IMR-90 (cell line): ENCODE data around the gene LTBP1. TPM values are rescaled to one million over a fixed set of nuclear protein-coding genes. Genes with fewer than 3 reads are reported as not detected.
A peak's percentile ranks its signal among the peaks of the same experiment; 100 is the strongest.

Experiments
- ATAC-seq: fragments of 200-7000 bp; cut with Tn5 transposase; 2 replicates; pipeline ENCODE4 v1.9.1; 2020; ENCODE audit warnings: low read depth, mild to moderate bottlenecking, moderate library complexity
- BruUV-seq: library from RNA; stranded (reverse); fragments of 400-500 nt; replicated peaks from 2 replicates; lab custom pipeline; 2021; lab: Mats Ljungman, UMichigan
- CTCF ChIA-PET: fragments of 300-600 bp; formaldehyde crosslinking; extraction: SDS; loops from one replicate; lab custom pipeline; 2021; ENCODE audit warnings: antibody characterized with exemption; lab: Yijun Ruan, JAX
- POLR2A ChIA-PET: fragments of 300-600 bp; sonication (Branson Sonifier 250); formaldehyde crosslinking; loops from one replicate; lab custom pipeline; 2022; ENCODE audit warnings: antibody characterized with exemption; ENCODE audit not compliant: unreplicated experiment; lab: Charles Lee
- DNase-seq: peaks from one replicate; pipeline ENCODE4 v3.0.0; 2013
- H2AFZ ChIP-seq: replicated peaks from 2 replicates; pipeline ENCODE3; 2013; ENCODE audit warnings: low read length, mild to moderate bottlenecking; ENCODE audit not compliant: poor library complexity
- H2AK5ac ChIP-seq: 2 replicates; pipeline ENCODE4 v1.6.1; 2013; ENCODE audit warnings: low read depth, low read length, inconsistent platforms
- H2AK9ac ChIP-seq: replicated peaks from 2 replicates; pipeline ENCODE3; 2013; ENCODE audit warnings: mild to moderate bottlenecking, low read depth, low read length, moderate library complexity; ENCODE audit not compliant: poor library complexity
- H2BK120ac ChIP-seq: 2 replicates; pipeline ENCODE4 v1.6.1; 2013; ENCODE audit warnings: low read depth, low read length, inconsistent platforms
- H2BK15ac ChIP-seq: 3 replicates; pipeline ENCODE4 v1.6.1; 2013; ENCODE audit warnings: low read depth, low read length, inconsistent platforms
- H2BK20ac ChIP-seq: 2 replicates; pipeline ENCODE4 v1.6.1; 2013; ENCODE audit warnings: low read depth, mild to moderate bottlenecking, inconsistent platforms, low read length, moderate library complexity
- H2BK5ac ChIP-seq: 2 replicates; pipeline ENCODE4 v1.6.1; 2013; ENCODE audit warnings: mild to moderate bottlenecking, low read depth, low read length, inconsistent platforms; ENCODE audit not compliant: poor library complexity, severe bottlenecking
- H3K14ac ChIP-seq: replicated peaks from 2 replicates; pipeline ENCODE4 v1.6.1; 2013; ENCODE audit warnings: low read depth, low read length, inconsistent platforms
- H3K18ac ChIP-seq: 2 replicates; pipeline ENCODE4 v1.6.1; 2013; ENCODE audit warnings: low read depth, low read length, control low read depth
- H3K23ac ChIP-seq: 2 replicates; pipeline ENCODE4 v1.6.1; 2013; ENCODE audit warnings: low read depth, low read length, inconsistent platforms
- H3K27ac ChIP-seq: 2 replicates; pipeline ENCODE4 v1.5.1; 2013; ENCODE audit warnings: mild to moderate bottlenecking, control low read depth, low read length; ENCODE audit not compliant: insufficient read depth
- H3K27me3 ChIP-seq: 2 replicates; pipeline ENCODE4 v1.6.1; 2013; ENCODE audit warnings: low read length; ENCODE audit not compliant: control insufficient read depth, insufficient read depth
- H3K36me3 ChIP-seq: 2 replicates; pipeline ENCODE4 v1.6.1; 2013; ENCODE audit warnings: low read length, mixed read lengths; ENCODE audit not compliant: control insufficient read depth, insufficient read depth
- H3K4ac ChIP-seq: 2 replicates; pipeline ENCODE4 v1.6.1; 2013; ENCODE audit warnings: low read depth, low read length, inconsistent platforms
- H3K4me1 ChIP-seq: 2 replicates; pipeline ENCODE4 v1.6.1; 2013; ENCODE audit warnings: low read length, mixed read lengths; ENCODE audit not compliant: control insufficient read depth, insufficient read depth
- H3K4me2 ChIP-seq: 2 replicates; pipeline ENCODE4 v1.6.1; 2013; ENCODE audit warnings: low read depth, mild to moderate bottlenecking, control low read depth, low read length, moderate library complexity
- H3K4me3 ChIP-seq: 2 replicates; pipeline ENCODE4 v1.5.1; 2013; ENCODE audit warnings: low read depth, mild to moderate bottlenecking, control low read depth, low read length, moderate library complexity; ENCODE audit not compliant: insufficient read depth
- H3K56ac ChIP-seq: 2 replicates; pipeline ENCODE4 v1.6.1; 2013; ENCODE audit warnings: low read length, inconsistent platforms; ENCODE audit not compliant: insufficient read depth; ENCODE audit errors: extremely low read depth
- H3K79me1 ChIP-seq, 2 experiments: 2 replicates each; pipeline ENCODE4 v1.6.1; 2013; ENCODE audit warnings: low read length in 2 of 2, inconsistent platforms in 1 of 2, low read depth in 1 of 2
- H3K9ac ChIP-seq: 2 replicates; pipeline ENCODE4 v1.6.1; 2013; ENCODE audit warnings: low read depth, low read length, control low read depth
- H3K9me1 ChIP-seq: 2 replicates; pipeline ENCODE4 v1.6.1; 2013; ENCODE audit warnings: low read length, inconsistent platforms; ENCODE audit not compliant: insufficient read depth
- H3K9me3 ChIP-seq: 2 replicates; pipeline ENCODE4 v1.6.1; 2013; ENCODE audit warnings: low read length; ENCODE audit not compliant: control insufficient read depth, insufficient read depth
- H4K20me1 ChIP-seq: 2 replicates; pipeline ENCODE4 v1.6.1; 2013; ENCODE audit warnings: low read length, inconsistent platforms; ENCODE audit not compliant: insufficient read depth
- H4K5ac ChIP-seq: 2 replicates; pipeline ENCODE4 v1.6.1; 2013; ENCODE audit warnings: mild to moderate bottlenecking, low read depth, low read length, control low read depth
- H4K8ac ChIP-seq, 2 experiments: 2 replicates each; pipeline ENCODE4 v1.6.1; 2013; ENCODE audit warnings: low read depth in 2 of 2, low read length in 2 of 2, control low read depth in 1 of 2, inconsistent platforms in 1 of 2
- H4K91ac ChIP-seq: 2 replicates; pipeline ENCODE4 v1.6.1; 2013; ENCODE audit warnings: low read depth, low read length, inconsistent platforms; ENCODE audit not compliant: insufficient read depth
- CEBPB ChIP-seq: IDR thresholded peaks from 2 replicates; pipeline ENCODE4 v1.6.1; 2012; ENCODE audit warnings: low read depth, low read length, improper control_type of control experiment
- CHD1 ChIP-seq: IDR thresholded peaks from 2 replicates; pipeline ENCODE4 v1.6.1; 2012; ENCODE audit warnings: low read depth, low read length, improper control_type of control experiment
- POLR2A ChIP-seq: IDR thresholded peaks from 2 replicates; pipeline ENCODE4 v1.6.1; 2012; ENCODE audit warnings: mild to moderate bottlenecking, low read depth, low read length
- RCOR1 ChIP-seq: IDR thresholded peaks from 2 replicates; pipeline ENCODE4 v1.6.1; 2012; ENCODE audit warnings: mild to moderate bottlenecking, low read length, improper control_type of control experiment; ENCODE audit not compliant: insufficient replicate concordance
- WGBS, 2 experiments: methylation state at CpG; one replicate each; pipeline versions ENCODE4 v1.1.5 to v1.1.7; 2013; ENCODE audit warnings: missing lambda C conversion rate in 2 of 2; ENCODE audit not compliant: insufficient read length in 1 of 2; ENCODE audit errors: extremely low coverage in 2 of 2; 5-methylcytosine and 5-hydroxymethylcytosine counted together
- dilution Hi-C: fragments of 300-500 bp; cut with HindIII; formaldehyde crosslinking; loops from one replicate; pipeline ENCODE4 v1.14.3; 2018; ENCODE audit warnings: low sequenced_read_pairs; ENCODE audit not compliant: unreplicated experiment
- in situ Hi-C: fragments of 300-500 bp; cut with MboI; formaldehyde crosslinking; loops from 3 replicates; pipeline ENCODE4 v1.14.3; 2019; ENCODE audit warnings: low sequenced_read_pairs, inconsistent platforms, mixed read lengths
- intact Hi-C: fragments of 100-400 bp; cut with micrococcal nuclease; formaldehyde crosslinking; loops from 2 replicates; pipeline ENCODE4 v1.10.0; 2022
- polyA plus RNA-seq, 3 experiments: library from polyadenylated mRNA; depleted of rRNA; stranded (reverse); fragments of >200 nt; gene quantifications; 2 replicates each; pipeline ENCODE4 v1.2.3, GENCODE V29; 2012; ENCODE audit warnings: low replicate concordance in 1 of 3
- total RNA-seq: library from RNA; depleted of rRNA; stranded (reverse); fragments of >200 nt; gene quantifications from 2 replicates; pipeline ENCODE4 v1.2.3, GENCODE V29; 2012

The LTBP1 gene
- total and polyA plus RNA-seq, 2 of the 4 experiments (the other 2 are of a cell fraction) = 235 to 326 TPM

GRCh38 chr2:33409417-33409955 lies 462.7 kb downstream of the LTBP1 start:
- in situ Hi-C loops = no loop called here

More at GRCh38 chr2:33409417-33409955, 462.7 kb downstream of the LTBP1 start:
- no peaks in the 10 kb centered on the region for H3K9me3 ChIP-seq
- intact Hi-C loops = no loop called here
- no peak for ATAC-seq
- peak overlapping the region; percentile 79; the same call in 1 of the 2 replicates for H2BK120ac ChIP-seq
- CTCF ChIA-PET = no interaction called here
- H3K9ac ChIP-seq = no peak overlapping the region
- no peaks in the 10 kb centered on the region for H3K36me3 ChIP-seq
- peak overlapping the region; percentile 61 for H2BK20ac ChIP-seq
- peak overlapping the region; percentile 64; the same call in 1 of the 2 replicates for H4K5ac ChIP-seq
- H4K91ac ChIP-seq = 0 out of 2 replicates have a peak overlapping the region, but pooled peaks have one; percentile 17
- TF ChIP-seq POLR2A (no peak), CHD1 (no peak), CEBPB (no peak), RCOR1 (no peak)
- no TSS peak for BruUV-seq
- H3K4me3 ChIP-seq = no peak overlapping the region
- H2BK15ac ChIP-seq = peak overlapping the region; percentile 65; the same call in 2 of the 3 replicates
- no peak overlapping the region for H3K27ac ChIP-seq
- no peak overlapping the region for H2AFZ ChIP-seq
- H4K8ac ChIP-seq = 0 out of 4 replicates have a peak overlapping the region, but pooled peaks of 1 of the 2 experiments have one; percentile 15
- H4K20me1 ChIP-seq = no peaks in the 10 kb centered on the region
- H2AK5ac ChIP-seq = peak overlapping the region; percentile 70
- no peak for DNase-seq
- no CpG with 5 or more reads among the region's 1 CpG for WGBS, 2 experiments
- H3K4me2 ChIP-seq = no peak overlapping the region
- no peak overlapping the region for H2AK9ac ChIP-seq
- no peak overlapping the region for H3K56ac ChIP-seq
- H3K18ac ChIP-seq = peak overlapping the region; percentile 79; the same call in 1 of the 2 replicates
- dilution Hi-C loops = no loop called here
- peaks cover 5% of the 10 kb centered on the region for H3K4me1 ChIP-seq
- H3K27me3 ChIP-seq = no peaks in the 10 kb centered on the region
- H3K23ac ChIP-seq = no peak overlapping the region
- no peaks in the 10 kb centered on the region for H3K79me1 ChIP-seq
- H3K9me1 ChIP-seq = 0 out of 2 replicates have a peak, but pooled peaks cover 4% of the 10 kb centered on the region
- POLR2A ChIA-PET = no interaction called here
- no peak overlapping the region for H2BK5ac ChIP-seq
- H3K4ac ChIP-seq = peak overlapping the region; percentile 54; the same call in 1 of the 2 replicates
- peak overlapping the region; percentile 33; the same call in 1 of the 2 replicates for H3K14ac ChIP-seq
